Stimulated activated naive CD8-positive, alpha-beta T cell treated with anti-CD3 and anti-CD28 coated beads, Interleukin-15, Interleukin-2, amounts not matched to agents 100 U/mL and 50 U/mL, for 24 hours (primary cell): ENCODE data around the gene WFDC6.
"Not testable (repeated sequence)": the region's sequence is repeated elsewhere in the genome, so short reads cannot be mapped to it uniquely, and the experiment has no call there.

Experiments
- ATAC-seq: fragments of 150-1000 bp; cut with Tn5 transposase; one replicate; pipeline ENCODE4 v1.10.0; 2021
- DNase-seq: peaks from one replicate; pipeline ENCODE4 v3.0.0; 2021

The WFDC6 gene

GRCh38 chr20:45539382-45539781 is at the start of gene WFDC6:
WFDC6 (minus strand) TSS chr20:45539482; CDS start chr20:45539407, 75 bp downstream.
- ATAC-seq (no peak), DNase-seq (no peak)

- DNase-seq, result no peak
- ATAC-seq, result no peak
These were observed 49.5 kb upstream of the WFDC6 start for GRCh38 chr20:45588800-45589199.

GRCh38 chr20:45585986-45586385 is 46.7 kb upstream of the WFDC6 start:
- ATAC-seq, DNase-seq: not testable (repeated sequence)

GRCh38 chr20:45584294-45584693 is 45.0 kb upstream of the WFDC6 start:
- not testable (repeated sequence) for ATAC-seq, DNase-seq

DNA sequence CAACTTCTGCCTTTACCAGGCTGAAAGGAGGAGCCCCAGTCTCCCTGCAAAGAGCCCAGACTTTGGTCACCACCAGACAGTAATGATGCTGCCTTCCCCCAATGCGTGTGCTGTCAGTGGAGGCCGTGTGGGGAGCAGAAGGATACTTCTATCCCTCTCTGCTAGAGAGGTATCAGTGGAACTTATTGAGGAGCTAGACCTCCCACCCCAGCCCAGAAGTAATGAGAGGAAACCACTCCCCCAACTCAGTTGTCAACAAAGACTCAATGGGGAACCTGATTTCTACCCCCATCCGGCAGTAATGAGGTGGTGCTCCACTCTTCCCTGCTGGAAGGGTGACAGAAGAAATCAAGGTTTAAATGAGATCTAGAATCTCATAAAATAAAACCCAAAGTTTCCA is 44.2 kb upstream of the WFDC6 start:
- DNase-seq (no peak), ATAC-seq (no peak)

- DNase-seq (no peak), ATAC-seq (no peak)
These were observed 42.4 kb upstream of the WFDC6 start for GRCh38 chr20:45581702-45582101.

- no peak for ATAC-seq
- DNase-seq, result no peak
These were observed 39.9 kb upstream of the WFDC6 start, which contains the start of gene WFDC8 for GRCh38 chr20:45579184-45579583. WFDC8 (minus strand) TSS chr20:45579284; CDS start chr20:45579247, 37 bp downstream.

DNA sequence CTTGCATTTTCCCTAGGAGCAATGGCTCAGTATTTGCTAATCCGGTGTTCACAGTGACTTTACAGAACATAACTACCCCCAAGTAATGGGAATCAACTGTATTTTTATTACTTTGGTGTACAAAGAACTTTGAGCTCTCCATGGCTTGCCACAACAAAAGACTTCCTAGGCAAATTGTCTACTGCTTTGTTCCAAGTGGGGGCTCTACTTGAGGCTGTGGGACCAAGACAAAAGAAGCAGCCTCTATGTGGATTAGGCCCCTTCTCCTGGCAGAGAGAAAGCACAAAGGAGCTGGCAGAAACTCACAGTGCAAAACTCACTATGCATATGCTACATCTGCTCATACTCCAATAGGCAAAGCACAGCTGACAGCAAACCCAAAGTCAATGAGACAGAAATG is 38.9 kb upstream of the WFDC6 start:
- no peak for ATAC-seq
- no peak for DNase-seq

DNA sequence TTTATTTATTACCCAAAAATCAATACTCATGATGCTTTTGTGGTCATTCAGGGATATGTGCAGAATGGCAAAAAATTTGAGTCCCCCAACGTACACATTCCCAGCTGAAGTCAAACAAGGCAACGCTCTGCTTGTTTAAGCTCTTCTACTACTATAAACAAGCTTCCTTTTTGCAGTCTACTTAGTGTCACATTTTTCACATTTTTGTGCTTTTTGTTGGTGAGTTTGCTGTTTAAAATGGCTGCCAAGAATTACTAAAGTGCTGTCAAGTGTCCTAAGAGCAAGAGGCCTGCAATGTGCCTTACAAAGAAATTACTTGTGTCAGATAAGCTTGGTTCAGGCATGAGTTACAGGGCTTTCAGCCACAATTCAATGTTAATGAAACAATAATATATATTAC is 37.7 kb upstream of the WFDC6 start:
- ATAC-seq (no peak), DNase-seq (no peak)

GRCh38 chr20:45575931-45576330 is 36.6 kb upstream of the WFDC6 start:
- no peak for ATAC-seq
- DNase-seq, result no peak

- not testable (repeated sequence) for ATAC-seq, DNase-seq
These were observed 30.4 kb upstream of the WFDC6 start for GRCh38 chr20:45569650-45570049.

GRCh38 chr20:45564760-45565276 is 25.5 kb upstream of the WFDC6 start:
- ATAC-seq, result no peak
- DNase-seq, result no peak

GRCh38 chr20:45555198-45555597 is 15.9 kb upstream of the WFDC6 start:
- DNase-seq (no peak), ATAC-seq (no peak)

GRCh38 chr20:45552456-45552855 is 13.2 kb upstream of the WFDC6 start:
- ATAC-seq (no peak), DNase-seq (no peak)

- DNase-seq (no peak), ATAC-seq (no peak)
These were observed 11.5 kb upstream of the WFDC6 start for GRCh38 chr20:45550765-45551164.

DNA sequence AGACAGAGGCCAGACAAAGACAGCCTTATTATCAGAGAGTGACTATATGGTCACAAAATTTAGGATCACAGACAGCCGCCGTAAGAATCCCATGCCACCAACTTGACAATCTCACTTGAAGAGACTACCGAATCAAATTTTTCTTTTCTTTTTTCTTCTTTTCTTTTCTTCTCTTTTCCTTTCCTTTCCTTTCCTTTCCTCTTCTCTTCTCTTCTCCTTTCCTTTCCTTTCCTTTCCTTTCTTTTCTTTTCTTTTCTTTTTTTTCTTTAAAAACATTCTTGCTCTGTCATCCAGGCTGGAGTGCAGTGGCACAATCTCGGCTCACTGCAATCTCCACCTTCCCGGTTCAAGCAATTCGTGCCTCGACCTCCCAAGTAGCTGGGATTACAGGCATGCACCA is 9.1 kb upstream of the WFDC6 start:
- ATAC-seq (no peak), DNase-seq (no peak)

DNA sequence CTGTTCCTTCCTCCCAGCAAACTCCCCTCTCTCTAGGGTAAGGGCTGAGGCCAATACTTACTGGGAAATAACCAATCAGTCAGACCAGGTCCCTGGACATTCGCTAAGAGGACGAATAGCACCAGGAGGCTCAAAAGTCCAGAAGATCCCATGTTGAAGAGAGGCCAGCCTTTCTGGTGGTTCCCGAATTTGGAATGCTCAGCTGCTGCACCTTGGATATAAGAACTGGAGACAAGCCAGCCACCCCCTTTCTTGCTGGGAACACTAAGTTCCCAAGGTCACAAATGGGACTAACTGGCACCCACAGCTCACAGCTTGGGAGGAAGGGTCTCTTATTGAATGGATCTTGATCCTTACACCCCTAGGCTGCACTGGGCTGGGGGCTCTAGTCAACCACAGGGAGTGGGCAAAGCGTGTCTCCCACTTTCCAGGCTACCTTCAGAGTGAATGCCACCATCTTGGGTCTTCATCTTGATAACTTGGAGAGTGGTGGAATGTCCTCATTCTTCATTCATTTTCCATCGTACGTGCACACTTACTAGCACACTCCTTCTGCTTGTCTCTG is 8.0 kb upstream of the WFDC6 start, which contains the start of gene EPPIN:
Gene EPPIN, minus strand, starts transcription at position 196 of the 565 bp plus-strand sequence. Its CDS starts 44 bp downstream, at position 152.
- no peak for DNase-seq
- ATAC-seq, result no peak

DNA sequence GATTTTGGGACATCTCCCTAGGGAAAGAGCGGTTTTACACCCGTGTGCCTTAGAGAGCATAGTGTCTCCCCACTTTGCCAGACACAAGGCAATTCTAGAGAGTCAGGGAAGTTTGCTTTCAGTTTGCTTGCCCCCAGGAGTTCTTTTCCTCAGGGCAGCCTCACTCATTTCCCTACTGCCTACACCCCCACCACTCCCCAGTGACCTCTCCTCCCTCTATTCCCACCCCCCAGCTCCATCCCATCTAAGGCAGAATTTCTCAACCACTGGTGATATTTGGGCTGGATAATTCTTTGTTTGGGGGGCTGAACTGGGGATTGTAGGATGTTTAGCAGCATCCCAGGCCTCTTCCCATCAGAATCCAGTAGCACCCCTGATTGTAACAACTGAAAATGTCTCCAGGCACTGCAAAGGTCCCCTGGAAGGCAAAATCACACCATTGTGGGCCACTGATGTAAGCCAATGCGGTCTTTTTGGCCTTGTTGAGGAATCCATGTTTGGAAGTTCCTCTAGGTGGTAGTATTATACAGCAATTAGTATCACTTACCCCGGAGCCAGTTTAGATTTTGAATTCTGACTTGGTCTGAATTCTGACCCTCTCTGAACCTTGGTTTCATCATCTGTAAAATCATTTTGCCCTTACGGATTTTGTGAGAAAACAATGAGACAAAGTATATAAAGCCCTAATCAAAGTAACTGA is 6.6 kb upstream of the WFDC6 start:
- DNase-seq (no peak), ATAC-seq (no peak)

GRCh38 chr20:45545351-45545750 is 6.1 kb upstream of the WFDC6 start:
- DNase-seq (no peak), ATAC-seq (no peak)

GRCh38 chr20:45538209-45538799 is 978 bp downstream of the WFDC6 start:
- no peak for DNase-seq
- ATAC-seq, result no peak

GRCh38 chr20:45527294-45527693 is 12.0 kb downstream of the WFDC6 start:
- ATAC-seq, result no peak
- no peak for DNase-seq

DNA sequence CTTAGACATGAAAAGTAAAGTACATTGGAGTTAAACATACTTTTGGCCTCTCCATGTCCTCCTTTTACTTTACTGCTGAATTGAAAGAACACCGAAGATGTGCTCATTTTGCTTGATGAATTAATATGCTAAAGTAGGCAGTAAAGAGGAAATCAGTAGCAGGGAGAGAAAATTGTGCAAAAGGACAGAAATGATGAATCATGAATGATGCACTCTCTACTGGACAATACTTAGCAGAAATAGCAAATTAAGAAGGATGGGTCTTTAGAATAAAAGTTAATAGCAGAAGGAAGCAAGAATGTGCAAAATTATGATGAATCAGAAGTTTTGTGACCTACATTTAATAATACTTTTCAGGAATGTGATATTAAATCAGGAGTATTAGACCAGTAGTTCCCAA is 15.5 kb downstream of the WFDC6 start:
- ATAC-seq (no peak), DNase-seq (no peak)

DNA sequence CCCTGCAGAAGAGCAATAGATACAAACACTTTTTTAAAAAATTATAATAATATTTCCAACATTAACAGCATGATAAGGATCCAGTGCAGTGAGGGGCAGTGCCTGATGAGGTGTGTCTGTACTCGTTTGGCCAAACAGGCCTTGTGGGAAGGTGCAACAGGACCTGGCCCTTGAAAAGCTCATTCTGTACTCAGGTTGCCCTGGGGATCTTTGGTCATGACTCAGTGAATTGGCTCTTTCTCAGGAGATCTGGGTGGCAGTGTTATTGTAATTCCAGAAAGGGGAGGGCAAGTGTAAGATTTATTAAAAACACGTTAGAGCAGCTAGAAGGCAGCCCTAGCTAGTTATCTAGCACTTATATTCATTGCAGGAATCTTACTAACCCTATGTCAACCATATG is 21.0 kb downstream of the WFDC6 start:
- no peak for ATAC-seq
- DNase-seq, result no peak
